Natural killer cell (primary cell): ENCODE data around the gene TOP2B. TPM values are rescaled to one million over a fixed set of nuclear protein-coding genes. Genes with fewer than 3 reads are reported as not detected.

Source experiments
- ATAC-seq, 3 donors: fragments of 150-1000 bp in 2 of 3; fragments of 200-7000 bp in 1 of 3; cut with Tn5 transposase; 1 replicate in 1 of 3; 2 replicates in 2 of 3; pipeline ENCODE4 v1.10.0; 2021; ENCODE audit warnings: mild to moderate bottlenecking in 2 of 3, moderate library complexity in 2 of 3
- DNase-seq, 2 donors: peaks; one replicate each; pipeline versions ENCODE4 v3.0.0 to v3.0.0-alpha.2; 2013 to 2021; ENCODE audit warnings: mixed read lengths in 1 of 2
- H3K27ac ChIP-seq: one replicate; pipeline ENCODE4 v1.5.1; 2013; ENCODE audit warnings: mild to moderate bottlenecking, low read length
- H3K27me3 ChIP-seq: one replicate; pipeline ENCODE4 v1.6.1; 2013; ENCODE audit warnings: low read length; ENCODE audit not compliant: control insufficient read depth, insufficient read depth
- H3K36me3 ChIP-seq: one replicate; pipeline ENCODE4 v1.6.1; 2013; ENCODE audit warnings: low read length; ENCODE audit not compliant: control insufficient read depth, insufficient read depth
- H3K4me1 ChIP-seq: one replicate; pipeline ENCODE4 v1.6.1; 2013; ENCODE audit warnings: low read length; ENCODE audit not compliant: control insufficient read depth, insufficient read depth
- H3K4me3 ChIP-seq: one replicate; pipeline ENCODE4 v1.5.1; 2013; ENCODE audit warnings: low read length
- H3K9me3 ChIP-seq: one replicate; pipeline ENCODE4 v1.6.1; 2013; ENCODE audit warnings: low read length; ENCODE audit not compliant: control insufficient read depth, insufficient read depth
- H3K27ac Mint-ChIP-seq, 2 donors: one replicate each; pipeline ENCODE4 v1.8.0; 2022; ENCODE audit warnings: mild to moderate bottlenecking in 2 of 2, mixed read lengths in 2 of 2, moderate library complexity in 1 of 2
- H3K27me3 Mint-ChIP-seq, 2 donors: one replicate each; pipeline ENCODE4 v1.8.0; 2022; ENCODE audit warnings: low read depth in 2 of 2, mixed read lengths in 2 of 2
- H3K36me3 Mint-ChIP-seq: one replicate; pipeline ENCODE4 v1.8.0; 2022; ENCODE audit warnings: mixed read lengths
- H3K4me1 Mint-ChIP-seq, 2 donors: one replicate each; pipeline ENCODE4 v1.8.0; 2022; ENCODE audit warnings: mixed read lengths in 2 of 2
- H3K4me3 Mint-ChIP-seq: one replicate; pipeline ENCODE4 v1.8.0; 2022; ENCODE audit warnings: mild to moderate bottlenecking, moderate library complexity, mixed read lengths
- H3K9me3 Mint-ChIP-seq, 2 donors: one replicate each; pipeline ENCODE4 v1.8.0; 2022; ENCODE audit warnings: mixed read lengths in 2 of 2
- WGBS: methylation state at CpG from one replicate; pipeline ENCODE4 v1.1.7; 2013; ENCODE audit warnings: missing lambda C conversion rate; ENCODE audit not compliant: insufficient coverage; 5-methylcytosine and 5-hydroxymethylcytosine counted together
- intact Hi-C: fragments of 100-400 bp; cut with micrococcal nuclease; formaldehyde crosslinking; loops from one replicate; pipeline ENCODE4 v1.14.2; 2022
- total RNA-seq, 4 donors: library from RNA; stranded (reverse); fragments of 120-200 nt in 1 of 4; gene quantifications; one replicate each; pipeline versions ENCODE4 v1.2.3 to v1.2.4, GENCODE V29; 2013 to 2022
- TF ChIP-seq, protein P1 (sequence below): fragments of 200-600 bp; IDR thresholded peaks from one replicate; pipeline ENCODE4 v1.8.0; 2022; ENCODE audit warnings: antibody characterized with exemption

TOP2B gene
- total RNA-seq, 3 donors from 2014 or later (not counting 1 experiment from before 2014, with no cell fraction given): 126 to 180 (median 152) TPM

DNA sequence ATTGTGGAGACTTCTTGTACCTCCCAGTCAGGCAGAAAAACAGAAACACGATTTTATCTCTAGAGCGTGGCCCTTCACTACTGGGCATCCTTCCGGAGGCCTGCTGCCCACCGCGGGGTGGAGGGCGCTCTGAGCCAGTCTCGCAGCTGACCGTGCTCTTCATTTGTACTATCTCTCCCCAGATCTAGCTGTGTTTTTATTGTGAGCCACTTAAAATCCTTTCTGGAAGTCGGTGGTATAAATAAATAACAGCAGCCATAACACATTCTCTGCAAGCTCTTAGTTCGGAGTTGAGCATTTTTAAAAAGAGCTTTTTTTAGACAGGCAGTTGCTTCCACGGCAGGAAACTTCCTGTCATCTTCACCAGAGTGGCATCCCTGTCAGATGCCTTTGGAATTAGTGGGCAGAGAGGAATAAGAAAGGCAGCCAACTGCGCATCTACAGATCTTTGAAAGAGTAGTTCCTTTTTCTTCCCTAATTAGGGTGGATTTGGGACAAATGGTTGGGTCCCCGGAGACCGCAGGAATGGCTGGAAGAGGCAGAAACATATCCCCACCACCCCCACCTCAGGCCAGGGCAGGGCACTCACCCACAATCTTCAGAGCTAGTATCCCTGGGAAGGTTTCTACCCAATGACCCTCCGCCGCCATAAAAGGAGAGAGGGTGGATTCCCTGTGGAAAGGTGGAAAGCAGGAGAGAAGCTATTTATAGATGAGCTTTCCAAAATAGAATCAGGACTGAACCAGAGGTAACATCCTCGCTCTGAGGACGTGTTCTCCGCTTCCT lies 91.1 kb downstream of the TOP2B start:
- Histone ChIP-seq H3K9me3 (no peaks in the 10 kb centered on the region), H3K36me3 (no peaks in the 10 kb centered on the region), H3K27me3 (no peaks in the 10 kb centered on the region), H3K4me3 (no peak overlapping the region), H3K4me1 (no peaks in the 10 kb centered on the region), H3K27ac (no peak overlapping the region)
- DNase-seq (no peak), ATAC-seq (no peak)
- WGBS: 88% methylated on average over 16 of the region's 19 CpGs
- intact Hi-C loops: no loop called here
- no peaks in the 10 kb centered on the region for H3K27me3 Mint-ChIP-seq
- no peak overlapping the region for H3K27ac Mint-ChIP-seq
- H3K4me3 Mint-ChIP-seq: no peak overlapping the region
- no peaks in the 10 kb centered on the region for H3K36me3 Mint-ChIP-seq
- no peaks in the 10 kb centered on the region for H3K9me3 Mint-ChIP-seq
- TF ChIP-seq, protein P1, sequence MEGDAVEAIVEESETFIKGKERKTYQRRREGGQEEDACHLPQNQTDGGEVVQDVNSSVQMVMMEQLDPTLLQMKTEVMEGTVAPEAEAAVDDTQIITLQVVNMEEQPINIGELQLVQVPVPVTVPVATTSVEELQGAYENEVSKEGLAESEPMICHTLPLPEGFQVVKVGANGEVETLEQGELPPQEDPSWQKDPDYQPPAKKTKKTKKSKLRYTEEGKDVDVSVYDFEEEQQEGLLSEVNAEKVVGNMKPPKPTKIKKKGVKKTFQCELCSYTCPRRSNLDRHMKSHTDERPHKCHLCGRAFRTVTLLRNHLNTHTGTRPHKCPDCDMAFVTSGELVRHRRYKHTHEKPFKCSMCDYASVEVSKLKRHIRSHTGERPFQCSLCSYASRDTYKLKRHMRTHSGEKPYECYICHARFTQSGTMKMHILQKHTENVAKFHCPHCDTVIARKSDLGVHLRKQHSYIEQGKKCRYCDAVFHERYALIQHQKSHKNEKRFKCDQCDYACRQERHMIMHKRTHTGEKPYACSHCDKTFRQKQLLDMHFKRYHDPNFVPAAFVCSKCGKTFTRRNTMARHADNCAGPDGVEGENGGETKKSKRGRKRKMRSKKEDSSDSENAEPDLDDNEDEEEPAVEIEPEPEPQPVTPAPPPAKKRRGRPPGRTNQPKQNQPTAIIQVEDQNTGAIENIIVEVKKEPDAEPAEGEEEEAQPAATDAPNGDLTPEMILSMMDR: no peak
- no peaks in the 10 kb centered on the region for H3K4me1 Mint-ChIP-seq

DNA sequence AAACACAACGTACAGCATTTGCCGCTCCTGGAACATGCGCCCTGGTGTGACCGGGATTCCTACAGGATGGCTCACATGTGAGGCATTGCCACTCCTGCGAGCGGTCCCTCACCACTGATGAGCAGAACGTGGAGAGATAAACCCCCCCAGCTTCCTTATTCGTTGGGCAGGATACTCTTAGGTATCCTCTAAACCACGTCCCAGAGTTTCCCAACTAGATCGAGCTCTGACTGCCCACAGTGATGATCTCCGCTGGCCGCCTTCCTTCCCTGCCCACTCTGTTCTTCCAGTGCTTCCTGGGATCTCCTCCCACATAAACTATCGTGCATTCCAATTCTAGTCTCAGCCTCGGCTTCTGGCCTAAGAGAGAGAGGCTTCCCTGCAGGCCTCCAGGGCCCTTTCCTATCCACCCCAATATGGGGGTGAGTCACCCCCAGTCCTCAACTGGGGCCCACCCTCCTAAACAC lies 91.8 kb downstream of the TOP2B start:
- Histone ChIP-seq H3K4me3 (no peak overlapping the region), H3K27me3 (no peaks in the 10 kb centered on the region), H3K4me1 (no peaks in the 10 kb centered on the region), H3K9me3 (no peaks in the 10 kb centered on the region), H3K36me3 (no peaks in the 10 kb centered on the region), H3K27ac (no peak overlapping the region)
- H3K9me3 Mint-ChIP-seq: no peaks in the 10 kb centered on the region
- no peaks in the 10 kb centered on the region for H3K4me1 Mint-ChIP-seq
- intact Hi-C loops: no loop called here
- no peak overlapping the region for H3K27ac Mint-ChIP-seq
- no peaks in the 10 kb centered on the region for H3K27me3 Mint-ChIP-seq
- no peak for DNase-seq
- no peak overlapping the region for H3K4me3 Mint-ChIP-seq
- H3K36me3 Mint-ChIP-seq: no peaks in the 10 kb centered on the region
- 86% methylated on average over 14 of the region's 14 CpGs for WGBS
- ATAC-seq: no peak
- TF ChIP-seq, protein P1: no peak

DNA sequence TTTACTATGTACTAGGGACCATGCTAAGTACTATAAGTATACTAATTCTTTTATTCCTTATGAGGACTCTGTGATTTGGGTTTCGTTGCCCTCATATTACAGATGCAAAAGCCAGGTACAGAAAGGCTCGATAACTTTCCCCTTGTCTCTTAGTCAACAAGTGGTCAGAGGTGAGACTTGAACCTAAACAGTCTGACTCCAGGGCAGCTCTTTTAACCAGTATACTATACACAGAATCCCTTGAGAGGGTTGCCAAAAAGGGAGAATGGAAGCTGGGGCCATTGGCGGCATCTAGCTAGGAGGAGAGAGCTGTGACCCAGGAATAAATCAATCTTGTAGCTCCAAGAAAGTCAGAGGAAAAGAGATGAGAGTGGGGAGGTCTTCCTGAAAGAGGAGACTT lies 92.4 kb downstream of the TOP2B start:
- TF ChIP-seq, protein P1: no peak
- Mint-ChIP-seq H3K4me1 (no peaks in the 10 kb centered on the region), H3K27me3 (no peaks in the 10 kb centered on the region), H3K27ac (no peak overlapping the region), H3K9me3 (no peaks in the 10 kb centered on the region), H3K36me3 (no peaks in the 10 kb centered on the region), H3K4me3 (no peak overlapping the region)
- whole genome bisulfite sequencing: 92% methylated on average over 3 of the region's 3 CpGs
- ATAC-seq: no peak
- no peak overlapping the region for H3K27ac ChIP-seq
- H3K36me3 ChIP-seq: no peaks in the 10 kb centered on the region
- H3K4me1 ChIP-seq: no peaks in the 10 kb centered on the region
- intact Hi-C loops: no loop called here
- H3K4me3 ChIP-seq: no peak overlapping the region
- no peaks in the 10 kb centered on the region for H3K9me3 ChIP-seq
- no peaks in the 10 kb centered on the region for H3K27me3 ChIP-seq
- DNase-seq: no peak

DNA sequence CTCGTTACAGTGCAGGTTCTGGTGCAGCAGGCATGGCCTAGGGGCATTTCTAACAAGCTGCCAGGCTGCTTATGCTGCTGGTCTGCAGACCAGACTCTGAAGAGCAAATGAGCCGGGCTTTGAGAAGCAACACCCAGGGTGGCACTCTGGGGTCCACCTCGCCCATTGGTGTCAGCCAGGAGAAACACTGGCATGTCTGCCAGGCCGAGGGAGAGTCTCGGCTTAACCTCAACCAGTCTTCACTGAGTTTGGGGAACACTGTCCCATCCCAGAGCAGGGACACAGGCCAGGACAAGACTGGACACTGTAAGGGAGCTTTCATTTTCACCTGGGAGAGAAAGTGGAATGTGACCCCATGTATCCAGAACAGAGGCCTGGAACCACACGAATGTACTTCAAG lies 93.4 kb downstream of the TOP2B start:
- H3K4me3 ChIP-seq: no peak overlapping the region
- H3K27me3 Mint-ChIP-seq: no peaks in the 10 kb centered on the region
- H3K27ac Mint-ChIP-seq: no peak overlapping the region
- TF ChIP-seq, protein P1: no peak
- no peak overlapping the region for H3K4me3 Mint-ChIP-seq
- no peaks in the 10 kb centered on the region for H3K36me3 Mint-ChIP-seq
- no peaks in the 10 kb centered on the region for H3K9me3 Mint-ChIP-seq
- 81% methylated on average over 5 of the region's 6 CpGs for WGBS
- no peaks in the 10 kb centered on the region for H3K9me3 ChIP-seq
- no peaks in the 10 kb centered on the region for H3K4me1 ChIP-seq
- intact Hi-C loops: no loop called here
- H3K27ac ChIP-seq: no peak overlapping the region
- ATAC-seq (no peak), DNase-seq (no peak)
- no peaks in the 10 kb centered on the region for H3K36me3 ChIP-seq
- no peaks in the 10 kb centered on the region for H3K4me1 Mint-ChIP-seq
- no peaks in the 10 kb centered on the region for H3K27me3 ChIP-seq
